ENCODE measurements around the gene COX6B2. TPM values are rescaled to one million over a fixed set of nuclear protein-coding genes. Genes with fewer than 3 reads are reported as not detected.

COX6B2 gene
- total RNA-seq, 2 donors from 2014 or later, result 3.1 to 7.4 TPM

DNA sequence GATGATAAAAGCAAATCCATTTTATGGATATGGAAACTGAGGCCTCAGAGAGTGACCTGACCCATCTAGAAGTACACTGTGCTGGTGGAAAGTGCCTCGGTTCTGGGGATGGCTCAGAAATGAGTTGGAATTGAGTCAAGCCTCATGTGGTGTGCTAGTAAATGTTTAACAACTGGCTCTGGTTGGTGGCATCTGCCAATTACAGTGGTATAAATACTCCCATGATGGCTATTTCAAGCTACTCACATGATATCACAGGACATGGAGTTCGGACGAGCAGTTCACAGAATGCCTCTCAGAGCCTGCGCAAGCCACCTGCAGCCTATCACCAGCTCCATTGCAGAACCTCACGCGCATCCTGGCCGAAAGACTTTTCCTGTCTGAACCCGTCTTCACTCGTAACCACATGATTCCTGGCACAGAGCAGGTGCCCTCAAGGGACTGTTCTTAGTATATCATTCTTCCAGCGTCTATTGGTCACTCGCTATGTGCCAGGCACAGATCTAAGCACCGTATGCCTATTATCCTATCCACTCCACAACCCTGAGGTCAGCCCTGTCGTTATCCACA, 38.5 kb downstream of the COX6B2 start:
- Mint-ChIP-seq H3K36me3 (ENCODE audit: insufficient read depth in 2 of 2) (no peaks in the 10 kb centered on the region), H3K27ac (no peak overlapping the region), H3K4me3 (no peak overlapping the region), H3K27me3 (ENCODE audit: low read depth) (no peaks in the 10 kb centered on the region), H3K4me1 (ENCODE audit: low read depth) (no peaks in the 10 kb centered on the region), H3K9me3 (no peaks in the 10 kb centered on the region)
- ATAC-seq (replicated peaks in 1 of 2) (no peak), DNase-seq (no peak)

DNA sequence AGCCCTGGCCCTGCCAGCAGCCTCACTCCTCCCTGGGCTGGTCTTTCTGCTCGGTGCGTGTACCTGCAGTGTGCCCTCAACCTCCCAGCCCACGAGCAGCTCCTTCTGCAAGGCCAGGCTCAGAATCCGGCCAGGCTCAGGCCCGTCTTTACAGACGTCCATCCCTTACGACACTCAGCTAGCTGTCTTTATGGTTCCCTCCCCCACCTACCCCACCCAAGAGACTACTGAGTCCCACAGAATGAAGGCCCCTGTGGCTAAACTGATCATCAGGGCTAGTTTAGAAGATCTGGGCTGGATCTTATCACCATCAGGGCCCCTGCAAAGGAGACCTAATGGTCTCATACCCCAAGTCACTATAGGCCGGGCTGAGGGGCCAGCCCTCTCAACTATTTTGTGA, 40.1 kb downstream of the COX6B2 start:
- no peak overlapping the region for H3K27ac Mint-ChIP-seq
- no peaks in the 10 kb centered on the region for H3K4me1 Mint-ChIP-seq (ENCODE audit: low read depth)
- H3K36me3 Mint-ChIP-seq (ENCODE audit: insufficient read depth in 2 of 2), result no peaks in the 10 kb centered on the region
- H3K4me3 Mint-ChIP-seq, result no peak overlapping the region
- no peak for DNase-seq
- no peaks in the 10 kb centered on the region for H3K9me3 Mint-ChIP-seq
- no peaks in the 10 kb centered on the region for H3K27me3 Mint-ChIP-seq (ENCODE audit: low read depth)
- ATAC-seq (replicated peaks in 1 of 2), result no peak

DNA sequence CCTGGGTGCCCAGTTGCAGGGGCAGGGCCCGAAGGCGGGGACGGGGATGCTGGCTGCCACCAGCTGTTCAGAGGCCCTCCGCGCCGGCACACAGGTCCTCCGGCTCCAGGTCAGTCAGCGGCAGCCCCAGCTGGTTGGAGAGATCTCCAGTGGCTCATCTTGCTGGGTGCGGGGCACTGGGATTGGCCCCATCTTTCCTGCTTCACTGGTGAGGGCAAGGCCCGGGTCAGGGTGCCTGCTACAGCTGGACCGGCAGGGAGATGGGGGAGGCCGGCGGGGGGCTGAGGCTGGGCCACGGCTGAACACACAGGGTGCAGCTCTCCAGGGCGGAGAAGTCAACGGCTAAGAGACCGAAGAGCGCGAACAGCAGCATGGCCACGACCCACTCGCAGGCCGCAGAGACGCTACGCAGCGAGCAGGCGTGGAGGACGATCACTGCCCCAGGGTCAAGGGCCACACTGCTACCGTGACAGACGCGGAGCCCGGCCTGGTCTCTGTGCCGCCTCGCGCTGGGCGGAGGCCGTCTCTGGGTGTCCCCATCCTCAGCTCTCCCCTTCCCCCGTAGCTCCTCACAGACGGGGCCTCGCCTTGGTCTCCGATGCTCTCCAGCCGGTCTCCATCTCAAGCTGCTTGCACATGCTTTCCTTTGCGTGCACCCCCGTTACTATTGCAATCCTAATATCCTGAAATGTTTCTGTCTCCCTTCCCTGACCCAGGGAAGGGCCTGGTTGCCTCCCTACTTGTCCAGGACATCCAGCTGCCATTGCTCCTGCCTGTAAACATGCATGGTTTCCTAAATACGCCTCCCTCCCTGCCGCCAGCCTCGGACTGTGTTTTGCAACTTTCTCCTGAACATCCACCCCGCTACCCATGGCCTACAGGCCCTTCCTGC, 41.7 kb downstream of the COX6B2 start:
- Mint-ChIP-seq H3K27ac (no peak overlapping the region), H3K9me3 (no peaks in the 10 kb centered on the region), H3K36me3 (ENCODE audit: insufficient read depth in 2 of 2) (no peaks in the 10 kb centered on the region), H3K4me1 (ENCODE audit: low read depth) (no peaks in the 10 kb centered on the region), H3K27me3 (ENCODE audit: low read depth) (no peaks in the 10 kb centered on the region), H3K4me3 (peak overlapping the region in 1 of 2 donors; percentile 5)
- ATAC-seq (replicated peaks in 1 of 2) (no peak), DNase-seq (no peak)

- DNase-seq (no peak), ATAC-seq (replicated peaks in 1 of 2) (no peak)
- no peak overlapping the region for H3K27ac Mint-ChIP-seq
- no peaks in the 10 kb centered on the region for H3K36me3 Mint-ChIP-seq (ENCODE audit: insufficient read depth in 2 of 2)
- H3K4me3 Mint-ChIP-seq, result no peak overlapping the region
- no peaks in the 10 kb centered on the region for H3K27me3 Mint-ChIP-seq (ENCODE audit: low read depth)
- no peaks in the 10 kb centered on the region for H3K4me1 Mint-ChIP-seq (ENCODE audit: low read depth)
- H3K9me3 Mint-ChIP-seq, result no peaks in the 10 kb centered on the region
Observed at GRCh38 chr19:55311797-55312196, 42.7 kb downstream of the COX6B2 start.

DNA sequence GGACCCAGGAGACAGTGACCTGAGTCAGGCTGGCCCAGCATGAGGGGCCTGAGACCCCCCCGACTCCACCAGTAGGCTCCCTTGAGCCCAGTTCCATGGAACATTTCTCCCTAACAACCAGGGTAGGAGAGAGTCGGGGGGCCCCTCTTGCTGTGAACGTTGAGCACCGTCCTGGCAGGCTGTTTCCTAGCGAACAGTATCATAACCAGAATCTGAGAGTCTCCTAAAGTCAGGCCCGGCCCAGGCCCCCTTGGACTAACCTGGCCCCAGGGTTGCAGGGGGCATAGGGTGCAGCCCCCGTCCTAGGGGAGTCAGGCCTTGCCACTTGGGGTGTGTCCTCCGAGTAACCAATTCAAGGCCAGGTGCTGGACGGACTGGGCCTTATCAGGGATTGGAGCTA, 43.1 kb downstream of the COX6B2 start:
- Mint-ChIP-seq H3K4me3 (no peak overlapping the region), H3K27me3 (ENCODE audit: low read depth) (no peaks in the 10 kb centered on the region), H3K4me1 (ENCODE audit: low read depth) (no peaks in the 10 kb centered on the region), H3K9me3 (no peaks in the 10 kb centered on the region), H3K27ac (no peak overlapping the region), H3K36me3 (ENCODE audit: insufficient read depth in 2 of 2) (no peaks in the 10 kb centered on the region)
- ATAC-seq (replicated peaks in 1 of 2) (no peak), DNase-seq (no peak)

DNA sequence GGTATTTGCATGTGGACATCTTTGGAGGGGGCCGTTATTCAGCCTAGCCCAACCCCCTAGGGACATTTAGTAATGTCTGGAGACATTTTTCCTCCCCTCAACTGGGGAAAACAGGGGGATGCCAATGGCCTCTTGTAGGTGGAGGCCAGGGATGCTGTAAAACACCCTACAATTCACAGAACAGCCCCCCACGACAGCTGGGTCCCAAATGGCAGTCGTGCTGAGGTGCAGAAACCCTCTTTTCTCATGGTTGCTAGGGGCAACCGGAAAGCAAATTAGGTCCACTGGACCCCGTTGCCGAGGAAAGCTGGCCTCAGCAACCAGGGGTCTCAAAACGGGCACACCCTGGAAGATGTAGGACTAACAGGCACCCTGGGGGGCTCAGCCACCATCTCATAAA, 44.0 kb downstream of the COX6B2 start:
- DNase-seq (no peak), ATAC-seq (replicated peaks in 1 of 2) (no peak)
- Mint-ChIP-seq H3K27ac (no peak overlapping the region), H3K9me3 (no peaks in the 10 kb centered on the region), H3K36me3 (ENCODE audit: insufficient read depth in 2 of 2) (no peaks in the 10 kb centered on the region), H3K4me3 (no peak overlapping the region), H3K27me3 (ENCODE audit: low read depth) (no peaks in the 10 kb centered on the region), H3K4me1 (ENCODE audit: low read depth) (peaks cover 4% of the 10 kb centered on the region)

DNA sequence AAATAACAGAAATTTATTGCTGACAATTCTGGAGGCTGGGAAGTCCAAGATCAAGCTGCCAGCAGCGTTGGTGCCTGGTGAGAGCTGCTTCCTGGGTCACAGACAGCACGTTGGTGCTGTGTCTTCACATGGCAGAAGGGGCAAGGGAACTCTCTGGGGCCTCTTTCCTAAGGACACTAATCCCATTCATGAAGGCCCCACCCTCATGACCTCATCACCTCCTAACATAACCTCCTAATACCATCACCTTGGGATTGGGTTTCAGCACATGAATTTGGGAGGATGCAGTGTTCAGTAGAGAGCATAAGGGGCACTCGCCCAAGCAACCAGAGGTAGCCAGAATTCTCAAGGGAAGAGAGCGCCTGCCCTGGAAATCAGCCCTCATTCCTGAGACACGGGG, 45.1 kb downstream of the COX6B2 start:
- DNase-seq, result no peak
- Mint-ChIP-seq H3K27me3 (ENCODE audit: low read depth) (no peaks in the 10 kb centered on the region), H3K4me3 (no peak overlapping the region), H3K27ac (no peak overlapping the region), H3K4me1 (ENCODE audit: low read depth) (peaks cover 4% of the 10 kb centered on the region), H3K9me3 (no peaks in the 10 kb centered on the region), H3K36me3 (ENCODE audit: insufficient read depth in 2 of 2) (no peaks in the 10 kb centered on the region)
- ATAC-seq (replicated peaks in 1 of 2), result no peak

- Mint-ChIP-seq H3K27me3 (ENCODE audit: low read depth) (no peaks in the 10 kb centered on the region), H3K4me3 (no peak overlapping the region), H3K4me1 (ENCODE audit: low read depth) (peaks cover 4% of the 10 kb centered on the region), H3K36me3 (ENCODE audit: insufficient read depth in 2 of 2) (no peaks in the 10 kb centered on the region), H3K9me3 (no peaks in the 10 kb centered on the region), H3K27ac (no peak overlapping the region)
- no peak for DNase-seq
- no peak for ATAC-seq (replicated peaks in 1 of 2)
Observed at GRCh38 chr19:55308281-55308680, 46.2 kb downstream of the COX6B2 start.

- no peaks in the 10 kb centered on the region for H3K9me3 Mint-ChIP-seq
- peaks cover 10% of the 10 kb centered on the region for H3K4me1 Mint-ChIP-seq (ENCODE audit: low read depth)
- no peak overlapping the region for H3K27ac Mint-ChIP-seq
- H3K36me3 Mint-ChIP-seq (ENCODE audit: insufficient read depth in 2 of 2), result no peaks in the 10 kb centered on the region
- H3K4me3 Mint-ChIP-seq, result no peak overlapping the region
- DNase-seq (no peak), ATAC-seq (replicated peaks in 1 of 2) (no peak)
- no peaks in the 10 kb centered on the region for H3K27me3 Mint-ChIP-seq (ENCODE audit: low read depth)
Observed at GRCh38 chr19:55306712-55307111, 47.8 kb downstream of the COX6B2 start.

GRCh38 chr19:55305983-55306562, 48.4 kb downstream of the COX6B2 start:
- H3K27ac Mint-ChIP-seq, result no peak overlapping the region
- no peaks in the 10 kb centered on the region for H3K9me3 Mint-ChIP-seq
- no peaks in the 10 kb centered on the region for H3K36me3 Mint-ChIP-seq (ENCODE audit: insufficient read depth in 2 of 2)
- H3K27me3 Mint-ChIP-seq (ENCODE audit: low read depth), result no peaks in the 10 kb centered on the region
- no peak for DNase-seq
- ATAC-seq (replicated peaks in 1 of 2), result no peak
- H3K4me1 Mint-ChIP-seq (ENCODE audit: low read depth), result peaks cover 16% of the 10 kb centered on the region
- no peak overlapping the region for H3K4me3 Mint-ChIP-seq

- ATAC-seq (replicated peaks in 1 of 2), result peak; percentile 50 to 56
- H3K9me3 Mint-ChIP-seq, result no peaks in the 10 kb centered on the region
- H3K27ac Mint-ChIP-seq, result no peak overlapping the region
- DNase-seq, result peak; percentile 47 to 56
- no peaks in the 10 kb centered on the region for H3K36me3 Mint-ChIP-seq (ENCODE audit: insufficient read depth in 2 of 2)
- H3K4me3 Mint-ChIP-seq, result no peak overlapping the region
- H3K27me3 Mint-ChIP-seq (ENCODE audit: low read depth), result no peaks in the 10 kb centered on the region
- H3K4me1 Mint-ChIP-seq (ENCODE audit: low read depth), result peaks cover 16% of the 10 kb centered on the region
Observed at GRCh38 chr19:55305491-55305890, 49.0 kb downstream of the COX6B2 start.

DNA sequence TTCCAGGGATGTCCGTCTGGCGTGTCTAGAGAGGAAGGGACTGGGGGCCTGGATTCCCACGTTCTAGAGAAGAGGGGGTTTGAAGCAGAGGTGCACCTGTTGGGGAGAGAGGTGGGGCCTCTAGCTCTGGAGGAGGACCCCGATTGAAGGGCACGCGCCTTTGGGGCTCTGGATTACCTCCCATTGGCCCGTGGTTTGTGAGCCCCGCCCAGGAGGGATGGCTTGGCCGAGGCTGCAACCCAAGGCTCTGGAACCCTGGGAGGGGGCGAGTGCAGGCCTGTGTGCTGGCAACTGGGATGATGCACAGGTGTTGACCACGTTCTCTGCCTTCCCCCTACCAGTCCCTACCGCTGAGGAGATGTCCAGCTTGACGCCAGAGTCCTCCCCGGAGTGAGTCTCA, 49.5 kb downstream of the COX6B2 start:
- Mint-ChIP-seq H3K27ac (no peak overlapping the region), H3K36me3 (ENCODE audit: insufficient read depth in 2 of 2) (no peaks in the 10 kb centered on the region), H3K9me3 (no peaks in the 10 kb centered on the region), H3K4me1 (ENCODE audit: low read depth) (peaks cover 16% of the 10 kb centered on the region), H3K27me3 (ENCODE audit: low read depth) (no peaks in the 10 kb centered on the region), H3K4me3 (no peak overlapping the region)
- DNase-seq, result no peak
- no peak for ATAC-seq (replicated peaks in 1 of 2)

DNA sequence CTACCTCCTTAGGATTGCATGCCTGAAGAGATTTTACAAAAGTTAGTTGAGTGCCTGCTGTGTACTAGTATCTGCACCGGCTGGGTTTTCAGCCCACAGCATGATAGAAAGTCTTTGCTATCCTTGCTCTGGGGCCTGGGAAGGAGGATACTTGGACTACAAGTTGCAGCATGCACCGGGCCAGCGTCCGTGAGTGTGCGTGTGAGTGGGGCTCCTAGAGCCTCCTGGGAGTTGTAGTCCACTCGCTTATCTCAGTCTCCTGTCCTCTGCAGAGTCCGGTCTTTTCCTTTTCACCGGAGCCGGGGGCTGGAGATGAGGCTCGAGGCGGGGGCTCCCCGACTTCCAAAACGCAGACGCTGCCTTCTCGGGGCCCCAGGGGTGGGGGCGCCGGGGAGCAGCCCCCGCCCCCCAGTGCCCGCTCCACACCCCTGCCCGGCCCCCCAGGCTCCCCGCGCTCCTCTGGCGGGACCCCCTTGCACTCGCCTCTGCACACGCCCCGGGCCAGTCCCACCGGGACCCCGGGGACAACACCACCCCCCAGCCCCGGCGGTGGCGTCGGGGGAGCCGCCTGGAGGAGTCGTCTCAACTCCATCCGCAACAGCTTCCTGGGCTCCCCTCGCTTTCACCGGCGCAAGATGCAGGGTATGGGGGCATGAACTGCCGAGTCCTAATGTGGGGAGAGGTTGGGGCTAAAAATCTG, 50.1 kb downstream of the COX6B2 start:
- DNase-seq (peak in 1 of 2 donors; percentile 20), ATAC-seq (replicated peaks in 1 of 2) (no peak)
- no peak overlapping the region for H3K4me3 Mint-ChIP-seq

More for the DNA sequence above, 50.1 kb downstream of the COX6B2 start:
- no peaks in the 10 kb centered on the region for H3K27me3 Mint-ChIP-seq (ENCODE audit: low read depth)
- H3K27ac Mint-ChIP-seq, result no peak overlapping the region
- H3K36me3 Mint-ChIP-seq (ENCODE audit: insufficient read depth in 2 of 2), result no peaks in the 10 kb centered on the region
- peaks cover 16% of the 10 kb centered on the region for H3K4me1 Mint-ChIP-seq (ENCODE audit: low read depth)
- H3K9me3 Mint-ChIP-seq, result no peaks in the 10 kb centered on the region

Data from activated T-cell treated with anti-CD3 and anti-CD28 coated beads, Interleukin-2, amount 50 U/mL, for 72 hours (primary cell).